ENCODE data around the gene S100A3. TPM values are rescaled to one million over a fixed set of nuclear protein-coding genes. Genes with fewer than 3 reads are reported as not detected.
A peak's percentile ranks its signal among the peaks of the same experiment; 100 is the strongest.

The S100A3 gene
- total and polyA plus RNA-seq, 2 of the 13 experiments (the other 11 are each of a cell fraction or from before 2014, with no cell fraction given) = 2.5 to 4.5 TPM

DNA sequence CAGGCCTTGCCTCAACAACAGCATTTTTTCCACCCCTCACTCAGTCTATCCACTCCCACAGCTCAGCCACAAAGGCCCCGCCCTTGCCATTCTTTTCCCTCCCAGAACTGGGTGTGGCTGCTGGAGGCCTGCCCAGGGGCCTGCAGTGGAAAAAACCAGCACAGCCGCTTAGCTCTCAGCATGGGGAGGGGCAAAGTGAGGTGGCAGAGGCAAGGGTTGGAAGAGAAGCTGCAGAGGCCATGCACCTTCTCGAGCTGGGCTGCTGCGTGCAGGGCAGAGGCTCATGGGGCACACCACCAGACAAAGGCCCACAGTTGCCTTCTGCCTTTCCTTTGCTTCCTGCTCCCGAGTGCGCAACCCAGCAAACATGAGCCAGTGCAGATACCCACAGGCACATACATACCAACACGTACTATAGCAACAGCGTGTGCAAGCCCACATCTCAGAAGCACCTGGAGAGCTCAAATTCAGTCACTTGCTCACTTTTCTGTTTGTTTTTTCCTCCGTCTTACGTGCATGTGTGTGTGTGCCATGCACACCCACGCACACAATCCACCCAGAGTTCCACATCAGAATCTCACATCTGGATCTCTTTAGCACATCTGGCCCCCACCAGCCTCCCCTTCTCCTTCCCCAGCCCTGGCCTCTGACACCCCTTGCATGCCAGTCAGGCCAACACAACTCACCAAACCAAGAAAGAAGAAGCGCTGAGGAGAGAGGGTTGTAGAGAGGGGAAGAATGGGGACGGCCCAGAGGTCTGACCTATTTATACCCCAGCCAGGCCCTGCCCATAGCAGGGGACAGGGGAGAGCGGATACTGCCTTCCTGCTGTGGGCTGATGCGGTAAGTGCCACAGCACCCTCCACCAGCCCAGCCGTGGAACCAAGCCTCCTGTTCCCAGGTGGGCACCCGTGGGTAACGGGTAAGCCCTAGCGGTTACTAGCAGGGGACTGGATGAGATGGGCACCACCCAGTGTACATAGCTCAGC lies 3.7 kb downstream of the S100A3 start, which contains the start of gene S100A4 (continued):
- TF ChIP-seq GPBP1L1 (CRISPR knock-in tag; IDR thresholded peaks at IDR 0.05) (no peak), ZNF274 (CRISPR knock-in tag; IDR thresholded peaks at IDR 0.05) (no peak), PAX8 (CRISPR knock-in tag; IDR thresholded peaks at IDR 0.05; ENCODE audit: borderline replicate concordance) (no peak), STAT5B (CRISPR knock-in tag; IDR thresholded peaks at IDR 0.05) (no peak), TP53 (CRISPR knock-in tag; conservative IDR thresholded peaks at IDR 0.05) (no peak), ZFX (CRISPR knock-in tag; IDR thresholded peaks at IDR 0.05; ENCODE audit: low read depth) (peak; percentile 87), NR2F2 (IDR thresholded peaks at IDR 0.05; ENCODE audit: borderline replicate concordance, low read depth) (no peak), SNAI1 (CRISPR knock-in tag; IDR thresholded peaks at IDR 0.05; ENCODE audit: borderline replicate concordance) (no peak), CHD2 (IDR thresholded peaks at IDR 0.05; ENCODE audit: low read depth, low read length) (no peak), ZSCAN21 (CRISPR knock-in tag; IDR thresholded peaks at IDR 0.05; ENCODE audit: borderline replicate concordance) (peak; percentile 69; the same call in 1 of the 2 replicates), ZNF772 (CRISPR knock-in tag; IDR thresholded peaks at IDR 0.05) (peak; percentile 88), U2AF1 (optimal IDR thresholded peaks at IDR 0.05; ENCODE audit: low read depth, low read length) (no peak), ZNF3 (CRISPR knock-in tag; IDR thresholded peaks at IDR 0.05) (no peak), ZSCAN20 (CRISPR knock-in tag; IDR thresholded peaks at IDR 0.05; ENCODE audit: borderline replicate concordance) (no peak), BRCA1 (CRISPR knock-in tag; IDR thresholded peaks at IDR 0.05) (no peak), ZNF883 (CRISPR knock-in tag; IDR thresholded peaks at IDR 0.05; ENCODE audit: not compliant biosample characterization) (no peak), ZNF619 (CRISPR knock-in tag; IDR thresholded peaks at IDR 0.05) (no peak), NCOA5 (CRISPR knock-in tag; IDR thresholded peaks at IDR 0.05) (no peak), FOXA3 (CRISPR knock-in tag; IDR thresholded peaks at IDR 0.05) (no peak; the same call in 1 of the 2 replicates), CAMTA2 (CRISPR knock-in tag; IDR thresholded peaks at IDR 0.05; ENCODE audit: borderline replicate concordance) (no peak), ZNF660 (CRISPR knock-in tag; IDR thresholded peaks at IDR 0.05; ENCODE audit: borderline replicate concordance, low read depth) (no peak), MIER2 (CRISPR knock-in tag; IDR thresholded peaks at IDR 0.05) (peak; percentile 23; the same call in 1 of the 2 replicates)
- TF ChIP-seq, protein P1, sequence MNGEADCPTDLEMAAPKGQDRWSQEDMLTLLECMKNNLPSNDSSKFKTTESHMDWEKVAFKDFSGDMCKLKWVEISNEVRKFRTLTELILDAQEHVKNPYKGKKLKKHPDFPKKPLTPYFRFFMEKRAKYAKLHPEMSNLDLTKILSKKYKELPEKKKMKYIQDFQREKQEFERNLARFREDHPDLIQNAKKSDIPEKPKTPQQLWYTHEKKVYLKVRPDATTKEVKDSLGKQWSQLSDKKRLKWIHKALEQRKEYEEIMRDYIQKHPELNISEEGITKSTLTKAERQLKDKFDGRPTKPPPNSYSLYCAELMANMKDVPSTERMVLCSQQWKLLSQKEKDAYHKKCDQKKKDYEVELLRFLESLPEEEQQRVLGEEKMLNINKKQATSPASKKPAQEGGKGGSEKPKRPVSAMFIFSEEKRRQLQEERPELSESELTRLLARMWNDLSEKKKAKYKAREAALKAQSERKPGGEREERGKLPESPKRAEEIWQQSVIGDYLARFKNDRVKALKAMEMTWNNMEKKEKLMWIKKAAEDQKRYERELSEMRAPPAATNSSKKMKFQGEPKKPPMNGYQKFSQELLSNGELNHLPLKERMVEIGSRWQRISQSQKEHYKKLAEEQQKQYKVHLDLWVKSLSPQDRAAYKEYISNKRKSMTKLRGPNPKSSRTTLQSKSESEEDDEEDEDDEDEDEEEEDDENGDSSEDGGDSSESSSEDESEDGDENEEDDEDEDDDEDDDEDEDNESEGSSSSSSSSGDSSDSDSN (CRISPR knock-in tag; IDR thresholded peaks at IDR 0.05) = peak; percentile 52; the same call in 1 of the 2 replicates
- TF ChIP-seq, protein P2, sequence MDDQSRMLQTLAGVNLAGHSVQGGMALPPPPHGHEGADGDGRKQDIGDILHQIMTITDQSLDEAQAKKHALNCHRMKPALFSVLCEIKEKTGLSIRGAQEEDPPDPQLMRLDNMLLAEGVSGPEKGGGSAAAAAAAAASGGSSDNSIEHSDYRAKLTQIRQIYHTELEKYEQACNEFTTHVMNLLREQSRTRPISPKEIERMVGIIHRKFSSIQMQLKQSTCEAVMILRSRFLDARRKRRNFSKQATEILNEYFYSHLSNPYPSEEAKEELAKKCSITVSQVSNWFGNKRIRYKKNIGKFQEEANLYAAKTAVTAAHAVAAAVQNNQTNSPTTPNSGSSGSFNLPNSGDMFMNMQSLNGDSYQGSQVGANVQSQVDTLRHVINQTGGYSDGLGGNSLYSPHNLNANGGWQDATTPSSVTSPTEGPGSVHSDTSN (CRISPR knock-in tag; IDR thresholded peaks at IDR 0.05; ENCODE audit: borderline replicate concordance) = no peak

Measured in HepG2 (cell line).